Caco-2 (cell line): ENCODE data around the gene LGALS13. TPM values are rescaled to one million over a fixed set of nuclear protein-coding genes. Genes with fewer than 3 reads are reported as not detected.

Experiments
- BruUV-seq: library from RNA; stranded (reverse); fragments of 400-500 nt; replicated peaks from 2 replicates; lab custom pipeline; 2021; lab: Mats Ljungman, UMichigan
- CTCF ChIA-PET: fragments of 300-600 bp; sonication (Branson Sonifier 250); formaldehyde crosslinking; loops from one replicate; lab custom pipeline; 2022; ENCODE audit warnings: antibody characterized with exemption; lab: Charles Lee
- POLR2A ChIA-PET: fragments of 300-600 bp; sonication (Branson Sonifier 250); formaldehyde crosslinking; loops from one replicate; lab custom pipeline; 2022; ENCODE audit warnings: antibody characterized with exemption; lab: Charles Lee
- DNase-seq, 2 experiments: peaks; one replicate each; pipeline versions ENCODE4 v3.0.0 to v3.0.0-alpha.2; 2020 to 2022
- H3K27me3 ChIP-seq: replicated peaks from 2 replicates; pipeline ENCODE4 v1.6.0; 2011; ENCODE audit warnings: low read length; ENCODE audit not compliant: control insufficient read depth, insufficient read depth
- H3K36me3 ChIP-seq: 2 replicates; pipeline ENCODE4 v1.5.1; 2011; ENCODE audit warnings: low read length; ENCODE audit not compliant: control insufficient read depth, insufficient read depth
- H3K4me1 ChIP-seq: fragments of 250-450 bp; sonication (Bioruptor Pico); 2 replicates; pipeline ENCODE4 v1.5.1; 2020; ENCODE audit warnings: mild to moderate bottlenecking
- H3K4me3 ChIP-seq: 2 replicates; pipeline ENCODE4 v1.5.1; 2011; ENCODE audit warnings: low read depth, mild to moderate bottlenecking, control low read depth, low read length
- H3K9me3 ChIP-seq: fragments of 250-450 bp; sonication (Bioruptor Pico); 2 replicates; pipeline ENCODE4 v1.5.1; 2020; ENCODE audit warnings: mild to moderate bottlenecking, moderate library complexity
- H3K27ac Mint-ChIP-seq: one replicate; pipeline ENCODE4 v1.8.0; 2022; ENCODE audit warnings: mixed read lengths; ENCODE audit not compliant: unreplicated experiment
- H3K27me3 Mint-ChIP-seq: one replicate; pipeline ENCODE4 v1.8.0; 2022; ENCODE audit warnings: mixed read lengths; ENCODE audit not compliant: insufficient read depth, unreplicated experiment
- H3K36me3 Mint-ChIP-seq: one replicate; pipeline ENCODE4 v1.8.0; 2022; ENCODE audit warnings: mild to moderate bottlenecking, mixed read lengths; ENCODE audit not compliant: insufficient read depth, unreplicated experiment
- H3K4me1 Mint-ChIP-seq: one replicate; pipeline ENCODE4 v1.8.0; 2022; ENCODE audit warnings: low read depth, mixed read lengths; ENCODE audit not compliant: unreplicated experiment
- H3K4me3 Mint-ChIP-seq: one replicate; pipeline ENCODE4 v1.8.0; 2022; ENCODE audit warnings: mild to moderate bottlenecking, moderate library complexity, mixed read lengths; ENCODE audit not compliant: unreplicated experiment
- H3K9me3 Mint-ChIP-seq: one replicate; pipeline ENCODE4 v1.8.0; 2022; ENCODE audit warnings: mixed read lengths; ENCODE audit not compliant: unreplicated experiment
- CTCF ChIP-seq, 2 experiments: fragments of 200-600 bp in 1 of 2; IDR thresholded peaks; 1 replicate in 1 of 2; 2 replicates in 1 of 2; pipeline versions ENCODE4 v1.5.1 to v1.8.0; 2011 to 2022; ENCODE audit warnings: antibody characterized with exemption in 1 of 2, control low read depth in 1 of 2, inconsistent platforms in 1 of 2, low read depth in 1 of 2, low read length in 1 of 2, mild to moderate bottlenecking in 1 of 2, moderate library complexity in 1 of 2; ENCODE audit not compliant: insufficient read depth in 1 of 2, severe bottlenecking in 1 of 2, unreplicated experiment in 1 of 2
- intact Hi-C: fragments of 100-400 bp; cut with micrococcal nuclease; formaldehyde crosslinking; loops from one replicate; pipeline ENCODE4 v1.10.0; 2022; ENCODE audit not compliant: unreplicated experiment
- total RNA-seq: library from RNA; stranded (reverse); gene quantifications from 2 replicates; pipeline ENCODE4 v1.2.3, GENCODE V29; 2022

The LGALS13 gene
- total RNA-seq, 1 experiment from 2014 or later, result not detected

GRCh38 chr19:39563408-39563807 is 38.9 kb upstream of the LGALS13 start:
- no peaks in the 10 kb centered on the region for H3K4me1 ChIP-seq
- POLR2A ChIA-PET, result no interaction called here
- H3K9me3 Mint-ChIP-seq, result no peaks in the 10 kb centered on the region
- CTCF ChIA-PET, result no interaction called here
- H3K27me3 ChIP-seq, result no peaks in the 10 kb centered on the region
- H3K36me3 ChIP-seq, result no peaks in the 10 kb centered on the region
- BruUV-seq, result no TSS peak
- intact Hi-C loops, result no loop called here
- DNase-seq, result no peak
- no peak overlapping the region for H3K4me3 Mint-ChIP-seq
- H3K36me3 Mint-ChIP-seq, result no peaks in the 10 kb centered on the region
- H3K9me3 ChIP-seq, result no peaks in the 10 kb centered on the region
- H3K27ac Mint-ChIP-seq, result no peak overlapping the region
- no peak for TF ChIP-seq CTCF (IDR thresholded peaks at IDR 0.05; ENCODE audit: insufficient read depth in 1 of 2, low read depth in 1 of 2, low read length in 1 of 2, severe bottlenecking in 1 of 2, unreplicated experiment in 1 of 2)
- H3K4me1 Mint-ChIP-seq, result peaks cover 2% of the 10 kb centered on the region
- H3K27me3 Mint-ChIP-seq, result peaks cover 6% of the 10 kb centered on the region
- no peak overlapping the region for H3K4me3 ChIP-seq

GRCh38 chr19:39566064-39566463 is 36.3 kb upstream of the LGALS13 start:
- no peak for DNase-seq
- no peak overlapping the region for H3K27ac Mint-ChIP-seq
- H3K27me3 ChIP-seq, result no peaks in the 10 kb centered on the region; the same call in 1 of the 2 replicates
- no peaks in the 10 kb centered on the region for H3K36me3 Mint-ChIP-seq
- H3K36me3 ChIP-seq, result no peaks in the 10 kb centered on the region
- no peaks in the 10 kb centered on the region for H3K9me3 Mint-ChIP-seq
- TF ChIP-seq CTCF (IDR thresholded peaks at IDR 0.05; ENCODE audit: insufficient read depth in 1 of 2, low read depth in 1 of 2, low read length in 1 of 2, severe bottlenecking in 1 of 2, unreplicated experiment in 1 of 2), result no peak
- H3K27me3 Mint-ChIP-seq, result peaks cover 5% of the 10 kb centered on the region
- POLR2A ChIA-PET, result no interaction called here
- no peak overlapping the region for H3K4me3 Mint-ChIP-seq
- peaks cover 8% of the 10 kb centered on the region for H3K4me1 Mint-ChIP-seq
- no peak overlapping the region for H3K4me3 ChIP-seq
- BruUV-seq, result no TSS peak
- no peaks in the 10 kb centered on the region for H3K4me1 ChIP-seq
- CTCF ChIA-PET, result no interaction called here
- no peaks in the 10 kb centered on the region for H3K9me3 ChIP-seq
- intact Hi-C loops, result no loop called here

GRCh38 chr19:39568604-39569003 is 33.7 kb upstream of the LGALS13 start:
- H3K9me3 Mint-ChIP-seq, result peaks cover 13% of the 10 kb centered on the region
- peaks cover 8% of the 10 kb centered on the region for H3K4me1 Mint-ChIP-seq
- H3K4me1 ChIP-seq, result no peaks in the 10 kb centered on the region
- no peaks in the 10 kb centered on the region for H3K36me3 ChIP-seq
- H3K27me3 ChIP-seq, result no peaks in the 10 kb centered on the region; the same call in 1 of the 2 replicates
- 0 out of 2 replicates have a peak, but pooled peaks cover 3% of the 10 kb centered on the region for H3K9me3 ChIP-seq
- ChIA-PET POLR2A (no interaction called here), CTCF (no interaction called here)
- TF ChIP-seq CTCF (IDR thresholded peaks at IDR 0.05; ENCODE audit: insufficient read depth in 1 of 2, low read depth in 1 of 2, low read length in 1 of 2, severe bottlenecking in 1 of 2, unreplicated experiment in 1 of 2), result no peak
- H3K4me3 ChIP-seq, result no peak overlapping the region
- BruUV-seq, result no TSS peak
- DNase-seq, result no peak
- no peak overlapping the region for H3K4me3 Mint-ChIP-seq
- H3K27ac Mint-ChIP-seq, result no peak overlapping the region
- intact Hi-C loops, result no loop called here
- H3K27me3 Mint-ChIP-seq, result peaks cover 5% of the 10 kb centered on the region
- no peaks in the 10 kb centered on the region for H3K36me3 Mint-ChIP-seq
